Measurements from ENCODE around the gene HDGFL3. TPM values are rescaled to one million over a fixed set of nuclear protein-coding genes. Genes with fewer than 3 reads are reported as not detected.

The HDGFL3 gene
- total and polyA plus RNA-seq, 2 experiments from 2014 or later: 68.6 to 135 TPM

- H3K27me3 ChIP-seq (ENCODE audit: insufficient read depth): peaks cover 40% of the 10 kb centered on the region
- no peak overlapping the region for H3K27ac ChIP-seq (ENCODE audit: low read depth)
- H3F3A ChIP-seq (replicated peaks; ENCODE audit: low read depth): no peaks in the 10 kb centered on the region
- peaks cover 33% of the 10 kb centered on the region for H3K27me3 Mint-ChIP-seq (ENCODE audit: insufficient read depth, low read depth, poor library complexity)
- H3K4me1 Mint-ChIP-seq: peaks cover 22% of the 10 kb centered on the region
- H3K36me3 ChIP-seq (ENCODE audit: insufficient read depth): no peaks in the 10 kb centered on the region
- H3K27ac Mint-ChIP-seq: no peak overlapping the region
- no peaks in the 10 kb centered on the region for H3K9me3 Mint-ChIP-seq
- no peaks in the 10 kb centered on the region for H3K79me2 ChIP-seq (replicated peaks; ENCODE audit: insufficient read depth)
- no peak overlapping the region for H3K4me2 ChIP-seq
- no peak for TF ChIP-seq NANOG (IDR thresholded peaks at IDR 0.05; ENCODE audit: borderline replicate concordance)
- TF ChIP-seq CTCF (conservative IDR thresholded peaks at IDR 0.05; ENCODE audit: low read depth in 2 of 2): no peak
- no peak for TF ChIP-seq ZNF114 (CRISPR knock-in tag; IDR thresholded peaks at IDR 0.05)
- TF ChIP-seq EZH2 (IDR thresholded peaks at IDR 0.05; ENCODE audit: low read depth, unreplicated experiment): no peak
- TF ChIP-seq POLR2AphosphoS5 (IDR thresholded peaks at IDR 0.05; ENCODE audit: low read depth): no peak
- no peak for TF ChIP-seq REST (IDR thresholded peaks at IDR 0.05; ENCODE audit: unreplicated experiment)
- TF ChIP-seq CREB1 (CRISPR knock-in tag; IDR thresholded peaks at IDR 0.05; ENCODE audit: low read depth): no peak
- no peak for TF ChIP-seq EZH2phosphoT487 (IDR thresholded peaks at IDR 0.05; ENCODE audit: unreplicated experiment)
- no peaks in the 10 kb centered on the region for H3K9me2 ChIP-seq (ENCODE audit: insufficient read depth)
- no peak for DNase-seq (ENCODE audit: low spot score)
- H3K4me3 ChIP-seq: no peak overlapping the region
- peaks cover 4% of the 10 kb centered on the region; the same call in 1 of the 2 replicates for H3K4me1 ChIP-seq (ENCODE audit: insufficient read depth)
- H4K20me1 ChIP-seq (replicated peaks; ENCODE audit: insufficient read depth): no peaks in the 10 kb centered on the region
- H3K4me3 Mint-ChIP-seq: no peak overlapping the region; the same call in 2 of the 3 replicates
- no peak overlapping the region for H2AFZ ChIP-seq
- no peak for ATAC-seq
- no peaks in the 10 kb centered on the region for H3K36me3 Mint-ChIP-seq (ENCODE audit: low read depth)
These were observed 102.2 kb downstream of the HDGFL3 start for GRCh38 chr15:83105440-83105839.

GRCh38 chr15:83104141-83104540 is 103.5 kb downstream of the HDGFL3 start:
- no peaks in the 10 kb centered on the region for H3K36me3 ChIP-seq (ENCODE audit: insufficient read depth)
- no peak for ATAC-seq
- no peaks in the 10 kb centered on the region for H3K79me2 ChIP-seq (replicated peaks; ENCODE audit: insufficient read depth)
- Mint-ChIP-seq H3K4me1 (peaks cover 17% of the 10 kb centered on the region), H3K27me3 (ENCODE audit: insufficient read depth, low read depth, poor library complexity) (peaks cover 30% of the 10 kb centered on the region), H3K27ac (no peak overlapping the region), H3K36me3 (ENCODE audit: low read depth) (no peaks in the 10 kb centered on the region), H3K4me3 (no peak overlapping the region), H3K9me3 (no peaks in the 10 kb centered on the region)
- H3K4me3 ChIP-seq: no peak overlapping the region
- H3K9me2 ChIP-seq (ENCODE audit: insufficient read depth): no peaks in the 10 kb centered on the region
- H4K20me1 ChIP-seq (replicated peaks; ENCODE audit: insufficient read depth): no peaks in the 10 kb centered on the region
- H3K27ac ChIP-seq (ENCODE audit: low read depth): no peak overlapping the region
- no peak overlapping the region; the same call in 1 of the 2 replicates for H2AFZ ChIP-seq
- H3K4me2 ChIP-seq: no peak overlapping the region
- peaks cover 39% of the 10 kb centered on the region for H3K27me3 ChIP-seq (ENCODE audit: insufficient read depth)
- no peaks in the 10 kb centered on the region for H3F3A ChIP-seq (replicated peaks; ENCODE audit: low read depth)
- peaks cover 4% of the 10 kb centered on the region; the same call in 1 of the 2 replicates for H3K4me1 ChIP-seq (ENCODE audit: insufficient read depth)
- DNase-seq (ENCODE audit: low spot score): no peak
- TF ChIP-seq CTCF (conservative IDR thresholded peaks at IDR 0.05; ENCODE audit: low read depth in 2 of 2) (no peak), POLR2AphosphoS5 (IDR thresholded peaks at IDR 0.05; ENCODE audit: low read depth) (no peak), EZH2 (IDR thresholded peaks at IDR 0.05; ENCODE audit: low read depth, unreplicated experiment) (no peak), CREB1 (CRISPR knock-in tag; IDR thresholded peaks at IDR 0.05; ENCODE audit: low read depth) (no peak), REST (IDR thresholded peaks at IDR 0.05; ENCODE audit: unreplicated experiment) (no peak)
